Tibial artery (tissue), 4 donors: ENCODE measurements around the gene AKAP7.

Experiments
- DNase-seq, 2 donors: peaks; one replicate each; pipeline ENCODE4 v3.0.0-alpha.2; 2019
- H3K27ac ChIP-seq, 2 donors: fragments of 200-600 bp; sonication (generic) in 1 of 2; 1 replicate in 1 of 2; 2 replicates in 1 of 2; pipeline ENCODE4 v1.5.1; 2018 to 2019; ENCODE audit warnings: mild to moderate bottlenecking in 1 of 2
- H3K27me3 ChIP-seq, 2 donors: fragments of 200-600 bp; sonication (generic) in 1 of 2; one replicate each; pipeline versions ENCODE4 v1.5.1 to v1.6.0; 2016 to 2019
- H3K36me3 ChIP-seq, 3 donors: fragments of 200-600 bp; sonication (generic) in 2 of 3; one replicate each; pipeline ENCODE4 v1.5.1; 2016 to 2019; ENCODE audit warnings: mild to moderate bottlenecking in 2 of 3
- H3K4me1 ChIP-seq, 4 donors: fragments of 200-600 bp; sonication (generic) in 2 of 4; 1 replicate in 3 of 4; 2 replicates in 1 of 4; pipeline ENCODE4 v1.5.1; 2016 to 2019
- H3K4me3 ChIP-seq, 2 donors: fragments of 200-600 bp; sonication (generic) in 1 of 2; 1 replicate in 1 of 2; 2 replicates in 1 of 2; pipeline ENCODE4 v1.5.1; 2018 to 2019; ENCODE audit warnings: mild to moderate bottlenecking in 2 of 2
- H3K9me3 ChIP-seq, 3 donors: fragments of 200-600 bp; sonication (generic) in 1 of 3; one replicate each; pipeline ENCODE4 v1.5.1; 2016 to 2019
- CTCF ChIP-seq, 2 experiments: fragments of 200-600 bp in 1 of 2; fragments of 450-650 bp in 1 of 2; IDR thresholded peaks; one replicate each; pipeline ENCODE4 v1.5.1; 2017 to 2019; ENCODE audit warnings: antibody characterized with exemption in 2 of 2, mild to moderate bottlenecking in 1 of 2, moderate library complexity in 1 of 2
- intact Hi-C: fragments of 100-400 bp; cut with DNase I; formaldehyde crosslinking; loops from one replicate; pipeline ENCODE4 v1.15.0; 2023; ENCODE audit warnings: low total_unique reads

Gene AKAP7

GRCh38 chr6:131285548-131285947 lies 150.3 kb downstream of the AKAP7 start:
- no peak for DNase-seq
- intact Hi-C loops, result no loop called here

GRCh38 chr6:131286469-131287040 lies 151.3 kb downstream of the AKAP7 start:
- TF ChIP-seq CTCF (IDR thresholded peaks at IDR 0.05), result no peak
- H3K4me1 ChIP-seq, result no peaks in the 10 kb centered on the region
- no peak for DNase-seq
- H3K27me3 ChIP-seq, result no peaks in the 10 kb centered on the region
- no peaks in the 10 kb centered on the region for H3K9me3 ChIP-seq
- peaks cover 0 to 11% (median 7%) of the 10 kb centered on the region in 3 donors for H3K36me3 ChIP-seq
- H3K27ac ChIP-seq, result no peak overlapping the region
- intact Hi-C loops, result no loop called here
- H3K4me3 ChIP-seq, result no peak overlapping the region

More at GRCh38 chr6:131285548-131285947, 150.3 kb downstream of the AKAP7 start:
- H3K4me1 ChIP-seq, result no peaks in the 10 kb centered on the region
- no peaks in the 10 kb centered on the region for H3K9me3 ChIP-seq
- TF ChIP-seq CTCF (IDR thresholded peaks at IDR 0.05), result no peak
- no peaks in the 10 kb centered on the region for H3K27me3 ChIP-seq
- H3K4me3 ChIP-seq, result no peak overlapping the region
- H3K27ac ChIP-seq, result no peak overlapping the region
- H3K36me3 ChIP-seq, result peaks cover 0 to 15% (median 7%) of the 10 kb centered on the region in 3 donors

GRCh38 chr6:131288214-131288613 lies 152.9 kb downstream of the AKAP7 start:
- Histone ChIP-seq H3K9me3 (no peaks in the 10 kb centered on the region), H3K27me3 (no peaks in the 10 kb centered on the region), H3K4me3 (no peak overlapping the region), H3K36me3 (peaks cover 0 to 8% (median 7%) of the 10 kb centered on the region in 3 donors), H3K4me1 (no peaks in the 10 kb centered on the region), H3K27ac (no peak overlapping the region)
- no peak for TF ChIP-seq CTCF (IDR thresholded peaks at IDR 0.05)
- intact Hi-C loops, result no loop called here
- DNase-seq, result no peak

DNA sequence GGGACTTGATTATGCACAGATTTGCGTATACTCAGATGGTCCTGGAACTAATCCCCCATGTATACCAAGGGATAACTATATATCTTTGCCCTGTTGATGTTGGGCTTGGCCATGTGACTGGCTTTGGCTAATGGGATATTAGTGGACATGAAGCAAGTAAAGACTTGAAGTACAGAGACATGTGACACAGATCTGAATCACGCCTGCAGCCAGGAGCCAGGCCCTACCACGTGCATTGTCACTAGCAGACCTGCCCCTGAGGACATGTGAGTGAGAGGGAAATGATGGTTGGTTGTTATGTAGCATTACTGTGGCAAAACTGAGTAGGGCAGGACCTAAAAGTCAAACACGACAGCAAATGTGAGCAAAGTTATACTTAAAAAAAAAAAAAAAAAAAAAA lies 155.7 kb downstream of the AKAP7 start:
- DNase-seq, result no peak
- TF ChIP-seq CTCF (IDR thresholded peaks at IDR 0.05), result no peak
- H3K4me3 ChIP-seq, result no peak overlapping the region
- H3K36me3 ChIP-seq, result no peaks in the 10 kb centered on the region
- no peaks in the 10 kb centered on the region for H3K4me1 ChIP-seq
- H3K27ac ChIP-seq, result no peak overlapping the region
- intact Hi-C loops, result no loop called here
- no peaks in the 10 kb centered on the region for H3K9me3 ChIP-seq
- no peaks in the 10 kb centered on the region for H3K27me3 ChIP-seq

DNA sequence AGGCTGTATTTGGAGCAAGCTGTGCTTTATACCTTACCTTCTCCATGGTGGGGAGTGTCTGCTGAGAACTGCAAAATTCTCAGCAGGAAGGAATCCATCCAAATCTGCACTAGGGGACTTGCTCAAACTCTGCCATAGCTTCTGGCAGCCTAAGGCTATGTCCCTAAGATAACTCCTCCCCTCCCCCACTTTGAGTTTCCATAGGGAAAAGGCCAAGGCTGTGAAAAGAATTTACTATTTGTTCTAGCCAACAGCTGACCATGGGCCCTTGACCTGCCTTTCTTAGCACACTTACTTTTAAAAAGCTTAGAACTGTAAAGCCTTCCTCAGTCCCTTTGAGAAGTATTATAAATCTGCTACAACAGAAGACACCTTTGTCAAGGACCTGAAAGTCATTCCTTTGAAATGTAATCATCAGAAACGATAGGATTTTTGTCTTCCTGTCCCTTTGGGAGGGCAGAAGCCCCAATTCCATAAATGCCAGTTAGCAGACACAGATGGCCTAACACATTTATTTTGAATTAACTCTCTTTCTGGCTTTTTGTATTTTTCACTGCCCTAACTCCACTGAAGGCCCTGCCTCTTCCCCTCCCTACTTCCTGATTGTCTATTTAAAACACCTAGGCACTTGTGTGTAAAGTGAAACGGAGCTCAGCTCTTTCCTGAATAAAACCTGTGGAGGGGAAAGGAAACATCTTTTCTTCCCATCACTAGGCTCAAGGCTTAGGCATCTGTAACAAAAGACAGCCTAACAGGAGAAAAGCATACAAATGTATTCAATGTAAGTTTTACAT lies 157.1 kb downstream of the AKAP7 start:
- Histone ChIP-seq H3K27me3 (no peaks in the 10 kb centered on the region), H3K27ac (no peak overlapping the region), H3K4me1 (no peaks in the 10 kb centered on the region), H3K4me3 (no peak overlapping the region), H3K36me3 (no peaks in the 10 kb centered on the region), H3K9me3 (no peaks in the 10 kb centered on the region)
- intact Hi-C loops, result no loop called here
- no peak for DNase-seq
- TF ChIP-seq CTCF (IDR thresholded peaks at IDR 0.05), result no peak
